GM23248 (cell line): Measurements from ENCODE around the gene E2F4.

ENCODE experiments used
- EZH2 ChIP-seq: fragments of 200-600 bp; sonication (generic); IDR thresholded peaks from 2 replicates; pipeline ENCODE4 v1.6.1; 2018; ENCODE audit warnings: antibody characterized with exemption, mild to moderate bottlenecking; ENCODE audit not compliant: insufficient read depth, poor library complexity, severe bottlenecking
- EZH2phosphoT487 ChIP-seq: fragments of 200-600 bp; sonication (generic); IDR thresholded peaks from 2 replicates; pipeline ENCODE4 v1.6.1; 2018; ENCODE audit warnings: antibody characterized with exemption, moderate library complexity, mild to moderate bottlenecking, low read depth; ENCODE audit not compliant: insufficient read depth

DNA sequence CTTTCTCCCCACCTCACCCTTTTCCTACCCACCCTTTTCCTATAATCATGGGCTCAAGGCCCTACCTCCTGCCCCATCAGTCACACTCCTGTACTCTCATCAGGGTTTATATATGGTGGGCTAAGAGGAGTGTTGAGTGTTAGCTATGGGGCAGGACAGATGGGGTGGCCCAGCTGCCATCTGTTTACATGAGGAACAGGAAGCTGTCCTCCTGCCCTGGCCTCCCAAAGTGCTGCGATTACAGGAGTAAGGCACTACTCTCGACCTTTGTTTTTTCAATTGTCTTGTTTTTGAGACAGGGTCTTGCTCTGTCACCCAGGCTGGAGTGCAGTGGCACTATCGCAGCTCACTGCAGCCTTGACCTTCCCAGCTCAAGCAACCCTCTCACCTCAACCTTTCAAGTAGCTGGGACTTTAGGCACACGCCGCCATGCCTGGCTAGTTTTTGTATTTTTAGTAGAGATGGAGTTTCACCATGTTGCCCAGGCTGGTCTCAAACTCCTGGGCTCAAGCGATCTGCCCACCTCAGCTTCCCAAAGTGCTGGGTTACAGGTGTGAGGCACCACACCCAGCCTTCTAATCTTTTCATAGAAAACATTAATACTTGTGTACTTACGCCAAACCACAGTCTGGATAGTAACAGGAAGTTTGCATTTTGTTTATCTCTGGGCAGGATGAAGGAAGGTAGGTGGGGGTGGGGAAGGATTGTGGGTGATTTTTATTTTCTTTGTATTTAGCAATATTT is 33.9 kb upstream of the E2F4 start:
- no peak for TF ChIP-seq EZH2
- TF ChIP-seq EZH2phosphoT487: no peak
